NOMO-1 treated with dmso at 0.1 percent for 144 hours (cell line): ENCODE results near the gene UBE2G1.
"Not testable (repeated sequence)": the region's sequence is repeated elsewhere in the genome, so short reads cannot be mapped to it uniquely, and the experiment has no call there.

Source experiments
- DNase-seq: peaks from one replicate; lab custom pipeline; 2025; ENCODE audit not compliant: unreplicated experiment; lab: John Stamatoyannopoulos, UW

The UBE2G1 gene

GRCh38 chr17:4375796-4376440 lies 9.4 kb upstream of the UBE2G1 start:
- not testable (repeated sequence) for DNase-seq

- no peak for DNase-seq
Measured at GRCh38 chr17:4375039-4375748, 8.7 kb upstream of the UBE2G1 start.

- no peak for DNase-seq
Measured at GRCh38 chr17:4369557-4370230, 3.2 kb upstream of the UBE2G1 start.

GRCh38 chr17:4368341-4368740 lies 1.9 kb upstream of the UBE2G1 start:
- no peak for DNase-seq

- not testable (repeated sequence) for DNase-seq
Measured at GRCh38 chr17:4367177-4367576, 702 bp upstream of the UBE2G1 start.

- no peak for DNase-seq
Measured at GRCh38 chr17:4365628-4366326, 698 bp downstream of the UBE2G1 start.

- peak; percentile 92 for DNase-seq
Measured at GRCh38 chr17:4365103-4365627, 1.3 kb downstream of the UBE2G1 start.

GRCh38 chr17:4364622-4365041 lies 1.8 kb downstream of the UBE2G1 start:
- DNase-seq: peak; percentile 78

GRCh38 chr17:4362141-4362540 lies 4.3 kb downstream of the UBE2G1 start:
- DNase-seq: no peak

- no peak for DNase-seq
Measured at GRCh38 chr17:4358154-4358553, 8.3 kb downstream of the UBE2G1 start.

GRCh38 chr17:4357671-4358070 lies 8.8 kb downstream of the UBE2G1 start:
- DNase-seq: no peak

GRCh38 chr17:4357030-4357628 lies 9.3 kb downstream of the UBE2G1 start:
- DNase-seq: no peak

GRCh38 chr17:4354862-4355514 lies 11.5 kb downstream of the UBE2G1 start:
- DNase-seq: no peak

- no peak for DNase-seq
Measured at GRCh38 chr17:4354206-4354605, 12.3 kb downstream of the UBE2G1 start.

- not testable (repeated sequence) for DNase-seq
Measured at GRCh38 chr17:4350214-4350613, 16.3 kb downstream of the UBE2G1 start.

GRCh38 chr17:4345581-4346252 lies 20.8 kb downstream of the UBE2G1 start:
- DNase-seq: no peak

GRCh38 chr17:4344926-4345325 lies 21.5 kb downstream of the UBE2G1 start:
- no peak for DNase-seq

GRCh38 chr17:4342535-4342934 lies 23.9 kb downstream of the UBE2G1 start:
- DNase-seq: no peak

GRCh38 chr17:4341616-4341977 lies 24.9 kb downstream of the UBE2G1 start:
- no peak for DNase-seq
